Germinal center (tissue), 1 donor: ENCODE measurements around the gene TAS1R3.
A peak's percentile ranks its signal among the peaks of the same experiment; 100 is the strongest.

ENCODE experiments used
- DNase-seq: peaks from one replicate; pipeline ENCODE4 v3.0.0; 2012; ENCODE audit warnings: mixed read lengths, low spot score

The TAS1R3 gene

DNA sequence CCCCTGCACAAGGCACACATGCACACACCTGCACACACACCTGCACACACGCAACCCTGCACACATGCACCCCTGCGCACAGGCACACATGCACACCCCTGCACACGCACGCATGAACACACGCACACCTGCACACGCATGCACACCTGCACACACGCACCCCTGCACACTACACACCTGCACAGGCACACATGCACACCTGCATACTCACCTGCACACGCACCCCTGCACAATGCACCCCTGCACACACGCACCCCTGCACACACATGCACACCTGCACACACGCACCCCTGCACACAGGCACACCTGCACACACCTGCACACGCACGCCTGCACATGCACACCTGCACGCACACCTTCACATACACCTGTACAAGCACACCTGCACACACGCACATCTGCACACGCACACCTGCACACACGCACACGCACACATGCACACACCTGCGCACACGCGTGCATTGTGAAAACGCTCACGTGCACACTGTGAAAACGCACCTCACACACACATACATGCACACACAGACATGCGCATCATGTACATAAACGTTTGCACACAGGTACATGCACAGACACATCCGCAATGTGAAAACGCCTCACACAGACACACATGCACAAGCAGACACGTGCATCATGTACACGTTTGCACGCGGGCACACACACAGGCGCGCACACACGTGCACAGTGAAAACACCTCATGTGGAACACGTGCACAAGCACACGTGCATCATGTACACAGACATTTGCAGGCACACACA lies 9.9 kb downstream of the TAS1R3 start:
- DNase-seq, result no peak

DNA sequence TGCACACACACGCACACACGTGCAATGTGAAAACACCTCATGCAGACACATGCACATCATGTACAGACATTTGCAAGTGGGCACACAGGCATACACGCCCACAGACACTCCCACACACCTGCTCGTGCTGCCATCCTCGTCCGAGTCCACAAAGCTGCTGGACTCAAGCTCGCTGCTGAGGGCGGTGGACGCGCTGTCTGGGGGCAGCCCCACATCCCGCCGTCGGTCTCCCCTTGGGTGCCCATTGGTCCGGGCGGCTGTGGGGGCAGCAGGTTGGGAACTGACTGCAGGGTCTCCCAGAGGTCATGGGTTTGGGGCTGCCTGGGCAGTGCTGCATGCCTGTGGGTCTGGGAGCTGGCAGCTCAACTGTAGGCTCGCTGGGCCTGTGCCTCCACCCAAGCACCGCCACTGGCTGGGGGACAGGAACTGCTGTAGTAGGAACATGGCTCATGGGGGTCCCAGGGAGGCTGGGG lies 10.5 kb downstream of the TAS1R3 start:
- DNase-seq, result no peak

DNA sequence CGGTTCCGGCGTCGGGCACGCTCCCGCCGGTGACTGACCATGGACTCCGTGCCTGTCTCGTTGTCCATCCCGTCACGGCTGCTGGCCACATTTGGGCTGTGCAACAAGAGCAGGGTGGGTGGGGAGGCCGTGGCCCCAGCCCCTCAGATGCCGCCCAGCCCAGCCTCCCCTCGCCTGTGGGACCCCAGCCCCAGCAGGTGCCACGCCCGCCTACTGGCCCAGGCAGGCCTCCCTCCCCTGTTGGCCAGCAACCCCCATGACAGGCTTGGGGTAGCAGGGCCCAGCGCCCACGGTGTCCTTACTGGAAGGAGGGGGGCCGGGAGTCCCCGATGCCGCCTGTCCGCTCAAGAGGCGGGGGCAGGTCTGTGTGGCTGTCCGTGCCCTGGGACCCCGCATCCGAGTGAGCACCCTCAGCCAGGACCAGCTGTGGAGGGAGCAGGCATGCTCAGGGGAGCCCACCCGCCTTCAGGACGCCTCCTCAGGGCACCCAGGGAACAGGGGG lies 11.0 kb downstream of the TAS1R3 start:
- no peak for DNase-seq

DNA sequence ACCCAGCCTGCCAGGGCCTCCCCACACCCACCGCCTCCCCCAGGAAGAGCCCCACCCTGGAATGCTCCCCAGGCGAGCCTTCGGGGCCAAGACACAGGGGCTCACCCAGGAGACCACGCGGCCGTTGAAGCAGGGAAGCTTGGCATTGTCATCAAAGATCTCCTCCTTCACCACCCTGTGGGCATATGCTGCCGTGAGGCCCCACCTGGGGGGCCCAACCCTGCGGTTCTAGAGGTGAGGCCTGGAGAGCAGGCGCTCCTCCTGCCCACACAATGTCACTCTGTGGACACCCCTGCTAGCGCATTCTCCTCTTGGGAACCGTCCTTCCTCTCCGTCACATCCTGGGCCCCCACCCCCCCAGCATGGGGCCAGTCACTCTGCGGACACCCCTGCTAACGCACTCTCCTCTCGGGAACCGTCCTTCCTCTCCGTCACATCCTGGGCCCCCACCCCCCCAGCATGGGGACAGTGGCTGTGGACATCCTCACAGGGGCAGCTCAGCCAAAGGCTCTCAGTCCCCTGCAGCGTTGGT lies 11.6 kb downstream of the TAS1R3 start:
- no peak for DNase-seq

DNA sequence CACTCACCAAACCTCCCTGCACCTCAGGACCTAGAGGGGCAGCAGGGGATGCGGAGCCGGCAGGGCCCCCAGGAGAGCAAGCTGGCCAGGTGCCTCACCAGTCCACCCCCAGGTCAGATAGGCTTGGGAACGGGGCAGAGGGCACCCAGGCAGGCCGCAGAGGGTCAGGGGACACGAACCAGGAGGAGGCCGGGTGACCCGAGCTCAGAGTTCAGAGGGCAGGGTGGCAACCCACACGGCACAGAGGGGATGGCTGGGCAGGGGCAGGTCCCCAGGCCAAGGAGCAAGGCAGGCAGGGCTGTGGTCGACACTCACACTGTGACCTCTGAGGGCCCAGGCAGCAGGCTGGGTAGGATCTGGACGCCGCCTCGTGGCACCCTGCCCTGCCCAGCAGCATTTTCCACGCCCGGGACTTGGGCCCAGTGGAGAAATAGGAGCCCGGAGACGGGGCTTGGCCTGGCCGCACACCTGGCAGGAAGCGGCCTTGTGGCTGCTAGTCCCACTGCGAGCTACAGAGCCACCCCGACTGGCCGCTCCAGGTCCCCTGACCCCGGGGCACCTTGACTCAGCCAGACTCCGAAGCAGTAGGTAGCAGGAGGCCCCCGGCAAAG lies 12.8 kb downstream of the TAS1R3 start:
- no peak for DNase-seq

DNA sequence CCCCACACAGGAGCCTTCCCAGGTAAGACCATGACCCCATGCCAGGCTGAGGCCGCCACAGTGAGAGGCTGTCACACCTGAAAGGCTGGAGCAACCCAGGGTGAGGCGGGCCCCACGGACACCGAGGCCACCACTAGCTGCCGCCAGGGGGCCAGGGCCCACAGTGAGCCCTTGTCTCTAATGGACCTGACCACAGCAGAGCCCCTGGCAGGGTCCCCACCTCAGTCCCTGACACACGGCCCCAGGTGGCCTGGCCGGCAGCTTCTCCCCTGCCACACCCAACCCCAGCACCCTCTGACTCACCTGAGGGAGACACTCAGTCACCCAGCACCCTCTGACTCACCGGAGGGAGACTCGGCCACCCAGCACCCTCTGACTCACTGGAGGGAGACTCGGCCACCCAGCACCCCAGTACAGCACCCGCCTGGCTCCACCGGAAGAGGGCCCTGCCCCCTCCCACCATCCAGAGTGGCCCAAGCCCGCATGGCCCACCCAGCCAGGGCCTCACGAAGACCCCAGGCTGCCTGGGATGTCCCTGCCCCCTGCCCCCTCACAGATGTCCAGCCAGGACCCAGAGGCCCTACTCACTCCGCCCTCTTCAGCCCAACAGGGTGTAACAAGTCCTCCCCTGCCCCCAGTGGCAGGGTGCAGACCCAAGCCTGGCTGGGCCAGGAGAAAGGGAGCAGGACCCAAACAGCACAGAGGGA lies 13.7 kb downstream of the TAS1R3 start:
- DNase-seq, result no peak

DNA sequence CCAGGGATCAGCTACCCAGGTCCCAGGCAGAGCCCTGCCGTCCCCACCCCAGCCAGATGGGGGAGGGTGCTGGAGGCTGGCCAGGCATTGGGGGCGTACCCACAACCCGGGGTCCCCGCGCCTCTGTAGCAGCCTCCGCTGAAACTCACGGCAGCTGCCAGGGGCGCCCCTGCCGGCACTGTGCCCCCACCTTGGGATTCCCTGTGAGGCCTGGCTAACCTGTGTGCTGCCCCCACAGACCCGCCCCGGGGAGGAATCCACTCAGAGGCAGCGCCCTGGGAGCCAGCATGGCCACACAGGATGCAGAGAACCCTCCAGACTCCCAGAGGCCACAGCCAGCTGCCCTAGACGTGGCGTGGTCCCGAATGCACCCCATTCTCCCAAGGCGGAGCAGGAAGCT lies 14.3 kb downstream of the TAS1R3 start:
- DNase-seq, result no peak

DNA sequence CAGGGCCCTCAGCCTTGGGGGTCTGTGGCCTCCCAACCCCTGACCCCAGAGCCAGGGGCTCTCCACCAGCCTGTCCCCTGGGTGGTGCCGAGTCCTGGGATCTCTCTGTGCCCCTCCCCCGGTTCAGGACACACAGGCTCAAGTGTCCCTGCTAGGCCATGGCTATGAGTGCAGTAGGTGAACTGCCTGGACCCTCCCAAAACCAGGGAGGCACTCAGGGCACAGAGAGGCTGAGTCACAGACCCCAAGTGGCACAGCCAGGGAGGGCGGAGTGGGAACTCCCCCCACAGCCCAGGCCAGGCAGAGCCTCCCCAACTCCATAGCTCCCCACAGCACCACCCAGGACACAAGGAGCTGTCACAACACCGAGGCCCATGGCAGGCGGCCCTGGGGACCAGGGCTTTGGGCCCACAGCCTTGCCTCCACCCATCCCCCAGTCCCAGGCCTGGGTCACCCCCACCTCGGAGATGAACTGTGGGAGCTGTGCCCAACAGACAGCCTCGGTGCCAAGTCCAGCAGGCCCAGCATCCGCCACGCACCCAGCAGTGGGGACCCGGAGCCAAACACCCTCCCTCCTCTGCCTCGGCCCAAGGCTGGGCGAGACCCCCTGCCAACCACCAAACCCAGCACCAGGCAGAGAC lies 14.9 kb downstream of the TAS1R3 start:
- DNase-seq, result no peak

DNA sequence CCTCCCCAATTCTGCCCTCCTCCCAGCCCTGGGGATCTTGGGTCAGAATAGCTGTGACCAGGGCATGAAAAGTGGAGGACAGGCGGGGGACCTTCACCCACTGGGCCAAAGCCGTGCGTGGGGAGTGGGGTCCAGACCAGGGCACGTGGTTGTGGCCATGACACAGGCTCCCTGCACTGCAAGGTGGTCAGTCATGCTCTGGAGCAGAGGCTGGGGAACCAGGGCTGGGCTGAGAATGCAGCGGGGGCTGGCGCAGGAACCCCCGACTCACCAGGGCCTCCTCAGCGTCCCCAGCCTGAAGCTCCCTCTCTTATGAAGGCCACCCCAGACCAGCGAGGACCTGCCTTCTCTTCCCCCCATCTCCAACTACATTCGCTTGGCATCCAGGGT lies 15.4 kb downstream of the TAS1R3 start:
- no peak for DNase-seq

DNA sequence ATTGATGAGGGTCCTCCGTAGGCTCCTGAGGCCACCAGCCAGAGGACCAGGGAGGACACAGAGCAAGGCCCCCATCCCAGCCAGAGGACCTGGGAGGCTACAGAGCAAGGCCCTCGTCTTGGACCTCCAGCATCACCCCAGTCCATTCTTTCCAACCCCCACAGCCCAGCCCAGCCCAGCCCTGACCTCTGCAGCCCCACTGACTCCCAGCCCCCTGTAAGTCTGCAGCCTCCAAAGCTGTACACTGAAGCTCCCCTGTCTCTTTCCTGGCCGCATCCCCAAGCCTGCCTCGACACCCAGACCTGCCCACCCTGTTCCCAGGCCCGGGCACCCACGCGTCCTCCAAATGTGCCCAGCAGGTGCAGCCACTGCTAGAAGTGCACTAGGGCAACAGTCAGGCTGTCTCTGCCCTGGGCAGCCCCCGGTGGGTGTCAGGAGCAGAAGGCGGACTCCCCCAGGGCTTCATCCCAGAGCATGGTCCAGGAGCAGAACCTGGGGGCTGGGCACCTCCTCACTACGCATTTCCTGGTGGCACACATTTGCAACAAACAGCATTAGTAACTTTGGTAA lies 16.0 kb downstream of the TAS1R3 start:
- DNase-seq, result no peak

DNA sequence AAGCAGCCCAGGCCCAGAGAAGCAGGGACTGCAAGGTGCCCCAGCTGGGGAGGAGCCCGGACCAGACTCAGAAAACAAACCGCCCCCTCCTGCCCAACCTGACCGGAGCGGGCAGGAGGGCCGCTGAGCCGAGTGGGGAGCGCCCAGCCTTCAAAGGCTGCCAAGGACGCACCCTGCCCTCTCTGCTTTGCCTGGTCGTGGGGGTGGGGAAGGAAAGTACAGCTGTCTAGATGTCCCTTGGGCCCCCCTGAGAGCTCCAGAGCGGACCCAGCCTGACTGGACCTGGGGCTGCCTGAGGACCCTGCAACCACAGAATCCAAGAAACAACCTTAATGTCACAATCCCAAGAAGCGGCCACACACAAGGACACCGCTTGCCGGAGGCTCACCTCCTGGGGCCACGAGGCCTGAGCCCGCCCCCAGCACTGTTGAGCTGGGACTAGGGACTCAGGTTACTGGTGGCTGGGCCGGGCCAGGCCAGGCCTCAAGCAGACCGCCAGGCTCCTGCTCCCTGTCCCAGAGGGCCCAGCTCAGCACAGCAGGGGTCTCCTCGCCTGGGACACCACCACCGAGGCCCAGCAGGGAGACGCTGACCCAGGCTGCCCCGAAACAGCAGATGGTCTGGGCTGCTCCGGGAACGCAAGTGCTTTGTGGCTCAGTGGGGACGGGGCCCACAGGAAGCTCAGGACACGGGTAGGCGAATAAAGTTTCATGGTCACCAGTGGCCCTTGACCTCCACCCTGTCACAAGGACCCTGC lies 16.8 kb downstream of the TAS1R3 start:
- DNase-seq, result no peak

DNA sequence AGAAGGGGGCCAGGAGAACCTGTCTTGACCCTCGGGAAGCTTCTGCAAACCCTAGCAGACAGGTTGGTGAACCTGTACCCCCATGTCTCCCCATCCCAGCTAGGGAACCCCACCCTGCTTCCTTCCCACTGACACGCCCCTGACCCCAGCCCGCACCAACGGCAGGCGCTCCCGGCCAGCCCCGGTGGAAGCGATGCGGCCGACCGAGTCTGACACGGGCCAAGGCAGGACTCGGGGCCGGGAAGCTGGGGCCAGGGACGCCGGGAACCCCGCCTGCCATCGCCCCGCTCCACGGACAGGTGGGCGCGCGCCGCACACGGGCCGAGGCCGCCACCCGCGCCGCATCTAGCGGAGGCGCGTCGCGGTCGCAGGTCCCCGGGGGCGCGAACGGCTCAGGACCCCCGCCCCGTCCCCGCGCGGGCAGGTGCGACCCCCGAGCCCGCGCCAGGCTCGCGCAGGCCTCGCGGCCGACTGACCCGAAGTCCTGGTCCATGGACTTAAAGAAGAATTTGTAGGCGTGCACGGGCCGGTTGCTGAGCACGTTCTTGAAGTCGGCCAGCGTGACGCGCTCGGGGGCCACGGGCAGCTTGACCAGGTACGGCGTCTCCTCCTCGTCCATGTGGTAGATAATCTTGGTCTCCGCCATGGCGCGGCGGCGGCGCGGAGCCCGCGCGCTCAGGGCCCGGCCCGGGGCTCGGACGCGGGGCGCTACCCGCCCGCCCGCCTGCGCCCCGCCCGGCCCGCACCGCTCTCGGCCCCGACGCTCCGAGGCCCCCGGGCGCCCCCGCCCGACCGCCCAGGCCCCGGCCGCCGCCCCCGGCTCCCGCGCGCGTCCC lies 17.6 kb downstream of the TAS1R3 start:
- DNase-seq, result no peak

DNA sequence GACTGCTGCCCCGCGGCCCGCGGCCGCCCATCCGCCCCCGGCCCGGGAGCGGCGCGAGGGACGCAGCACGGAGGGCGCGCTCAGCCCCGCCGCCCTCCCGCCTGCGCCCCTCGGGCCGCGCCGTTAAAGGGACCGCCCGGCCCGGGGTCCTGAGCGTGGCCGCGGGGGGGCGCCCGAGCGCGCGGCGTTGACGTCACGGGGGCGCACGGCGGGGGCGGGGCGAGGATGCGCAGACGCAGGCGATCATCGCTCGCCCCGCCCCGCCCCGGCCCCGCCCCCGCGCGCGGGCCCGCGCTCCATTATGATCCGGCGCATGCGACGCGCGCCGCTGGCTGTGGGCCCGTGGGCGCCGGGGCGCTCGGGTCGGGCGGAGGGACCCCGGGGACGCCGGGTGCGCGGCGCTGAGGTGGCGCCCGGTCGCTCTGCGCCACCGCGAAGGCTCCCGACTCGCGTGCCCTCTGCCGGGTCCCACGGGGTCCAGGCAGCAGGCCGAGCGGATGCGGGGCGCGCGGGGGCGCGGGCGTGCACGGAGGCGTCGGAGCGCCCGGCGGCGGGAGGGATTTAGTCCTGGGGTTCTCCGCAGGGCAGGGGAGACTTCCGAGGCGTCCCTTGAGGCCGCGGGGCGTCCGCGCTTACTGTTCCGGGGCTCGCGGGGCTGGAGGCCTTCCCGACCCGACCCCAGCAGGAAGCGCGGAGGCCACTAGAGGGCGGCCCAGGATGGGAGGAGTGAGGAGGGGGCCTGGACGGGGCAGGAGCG lies 18.4 kb downstream of the TAS1R3 start, which contains the start of gene DVL1:
DVL1 (minus strand) TSS at position 163 of the 757 bp plus-strand sequence. CDS start 353 bp downstream, outside the sequence.
- peak; percentile 90 for DNase-seq

DNA sequence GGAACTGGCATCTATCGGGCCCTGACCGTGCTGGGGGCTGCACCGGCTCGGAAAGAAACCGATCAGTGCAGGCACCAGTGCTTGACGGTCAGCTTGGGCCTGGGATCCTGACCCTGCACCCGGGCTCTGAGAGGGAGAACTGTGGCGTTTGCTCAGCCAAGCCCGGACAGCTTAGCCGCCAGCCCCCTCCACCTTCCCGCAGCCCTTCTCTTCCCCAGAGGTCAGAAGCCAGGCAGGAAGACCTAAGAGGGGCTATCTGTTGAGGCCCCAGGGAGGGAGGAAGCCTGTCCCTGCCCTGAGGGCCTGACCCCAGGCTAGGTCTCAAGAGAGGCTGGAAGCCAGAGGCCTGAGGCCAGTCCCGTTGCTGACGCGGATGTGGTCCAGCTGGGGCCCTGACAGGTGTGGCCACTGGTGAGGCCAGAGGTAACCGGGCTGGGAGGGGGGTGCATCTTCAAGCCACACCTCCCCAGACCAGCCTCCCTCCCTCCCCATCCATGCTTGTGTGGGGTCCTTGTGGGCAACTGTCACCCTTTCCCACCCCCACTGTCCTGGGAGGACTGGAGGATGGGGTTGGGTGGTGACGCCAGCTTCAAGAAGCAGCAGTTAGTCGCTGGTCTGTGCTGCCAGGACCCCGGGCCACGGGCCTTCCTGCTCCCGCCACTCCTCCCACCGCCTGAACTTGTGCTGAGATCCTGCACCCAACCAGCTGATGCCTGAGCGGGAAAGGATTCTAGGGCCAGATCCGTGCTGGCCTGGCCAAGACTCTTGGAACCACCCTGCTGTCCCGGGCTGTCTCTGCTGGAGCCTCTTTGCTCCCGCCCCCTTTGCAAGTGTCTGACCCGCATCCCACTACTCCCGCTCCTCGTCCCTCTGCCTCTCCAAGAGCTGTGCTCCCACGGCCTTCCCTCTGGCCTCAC lies 20.7 kb downstream of the TAS1R3 start:
- DNase-seq, result no peak

DNA sequence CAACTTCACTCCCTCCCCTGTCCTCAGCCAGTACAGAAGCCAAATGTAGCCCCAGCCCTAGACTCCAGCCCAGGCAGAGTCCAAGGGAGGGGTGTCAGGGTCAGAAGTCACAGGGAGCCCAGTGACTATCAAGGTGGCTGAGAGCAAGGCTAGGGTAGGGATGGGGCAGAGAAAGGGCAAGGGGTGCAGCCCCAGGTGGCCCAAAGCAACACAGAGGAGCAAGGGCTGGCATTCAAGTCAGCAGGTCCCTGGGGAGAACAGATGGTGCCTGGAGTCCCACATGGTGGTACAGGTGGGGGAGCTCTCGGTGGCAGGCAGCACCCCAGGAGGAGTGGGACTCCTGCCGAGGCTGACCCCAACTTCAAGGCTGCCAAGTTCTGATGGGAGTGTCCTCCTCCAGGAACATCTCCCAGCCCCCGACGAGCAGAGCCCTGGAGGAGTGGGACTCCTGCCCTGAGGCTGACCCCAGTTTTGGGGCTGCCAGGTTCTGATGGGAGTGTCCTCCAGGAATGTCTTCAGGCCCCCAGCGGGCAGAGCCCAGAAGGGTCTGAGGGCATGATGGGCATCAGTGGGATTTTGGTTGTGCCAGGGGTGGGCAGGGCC lies 21.8 kb downstream of the TAS1R3 start:
- peak; percentile 65 for DNase-seq

DNA sequence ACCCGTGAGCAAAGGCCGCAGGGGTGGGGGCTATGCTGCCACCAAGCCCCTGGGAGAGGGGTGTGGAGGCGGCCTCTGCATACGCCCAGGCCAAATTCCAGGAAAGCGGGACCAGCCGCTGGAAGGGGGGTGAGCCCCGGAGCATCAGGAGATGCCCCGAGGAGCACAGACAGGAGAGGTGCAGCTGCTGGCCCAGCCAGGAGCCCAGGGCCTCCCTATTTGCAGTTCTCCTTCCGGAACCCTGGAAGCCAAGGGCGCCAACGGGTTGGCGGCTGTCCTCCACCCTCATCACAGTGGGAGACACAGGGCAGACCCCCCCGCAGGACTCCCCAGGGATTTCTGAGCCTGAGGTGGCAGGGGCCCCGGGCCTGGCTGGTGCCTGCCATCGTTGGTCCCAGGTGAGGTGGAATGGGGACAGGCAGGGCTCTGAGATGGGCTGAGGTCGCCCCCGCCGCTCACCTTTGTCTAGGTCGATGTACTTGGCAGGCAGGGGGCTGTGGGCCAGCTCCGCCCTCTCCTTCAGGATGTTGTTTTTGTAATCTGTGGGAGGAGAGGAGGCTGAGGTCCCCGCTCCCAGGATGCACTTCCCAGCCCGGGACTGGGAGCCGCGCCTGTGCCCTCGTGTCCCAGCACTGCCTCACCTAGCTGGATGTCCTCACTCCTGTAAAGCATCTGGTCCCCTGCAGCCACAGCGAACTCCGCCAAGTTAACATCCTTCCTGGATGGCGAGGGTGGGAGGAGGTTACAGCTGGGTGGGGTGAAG lies 22.5 kb downstream of the TAS1R3 start:
- DNase-seq, result no peak
